ENCODE measurements around the gene MAML3. TPM values are rescaled to one million over a fixed set of nuclear protein-coding genes. Genes with fewer than 3 reads are reported as not detected.

Gene MAML3
- total and polyA plus RNA-seq, 2 experiments from 2014 or later, result 4.1 to 11.2 TPM

GRCh38 chr4:139807483-139807882 is 346.5 kb downstream of the MAML3 start:
- WGBS (ENCODE audit: low lambda C conversion rate, missing lambda C conversion rate), result 89% methylated on average over 4 of the region's 4 CpGs
- H3K27ac ChIP-seq, result no peak overlapping the region
- H3K4me1 ChIP-seq (ENCODE audit: insufficient read depth), result peaks cover 19% of the 10 kb centered on the region
- no peak overlapping the region for H2AFZ ChIP-seq
- DNase-seq (ENCODE audit: low spot score), result no peak
- peaks cover 6% of the 10 kb centered on the region for H3K9me3 ChIP-seq (ENCODE audit: low read depth)
- no peaks in the 10 kb centered on the region for H3K36me3 ChIP-seq (replicated peaks; ENCODE audit: insufficient read depth, low read depth)
- H4K20me1 ChIP-seq (ENCODE audit: insufficient read depth, poor library complexity, severe bottlenecking), result no peaks in the 10 kb centered on the region
- H3K27me3 ChIP-seq, result no peaks in the 10 kb centered on the region
- H3K4me3 ChIP-seq, result no peak overlapping the region
- H3K9me2 ChIP-seq (replicated peaks; ENCODE audit: insufficient read depth), result no peaks in the 10 kb centered on the region
- H3K79me2 ChIP-seq, result peaks cover 7% of the 10 kb centered on the region
- no peak overlapping the region for H3K4me2 ChIP-seq
- no peak for TF ChIP-seq CTCF (IDR thresholded peaks at IDR 0.05; ENCODE audit: poor library complexity)
- TF ChIP-seq EZH2phosphoT487 (IDR thresholded peaks at IDR 0.05; ENCODE audit: low read depth, severe bottlenecking, unreplicated experiment), result no peak
- TF ChIP-seq EZH2 (IDR thresholded peaks at IDR 0.05; ENCODE audit: borderline replicate concordance), result no peak

GRCh38 chr4:139806929-139807328 is 347.1 kb downstream of the MAML3 start:
- H3K79me2 ChIP-seq, result peaks cover 7% of the 10 kb centered on the region
- WGBS (ENCODE audit: low lambda C conversion rate, missing lambda C conversion rate), result 94% methylated on average over 4 of the region's 4 CpGs
- TF ChIP-seq EZH2 (IDR thresholded peaks at IDR 0.05; ENCODE audit: borderline replicate concordance), result no peak
- TF ChIP-seq EZH2phosphoT487 (IDR thresholded peaks at IDR 0.05; ENCODE audit: low read depth, severe bottlenecking, unreplicated experiment), result no peak
- TF ChIP-seq CTCF (IDR thresholded peaks at IDR 0.05; ENCODE audit: poor library complexity), result no peak
- H3K4me3 ChIP-seq, result no peak overlapping the region
- H3K9me3 ChIP-seq (ENCODE audit: low read depth), result peaks cover 6% of the 10 kb centered on the region
- no peaks in the 10 kb centered on the region for H4K20me1 ChIP-seq (ENCODE audit: insufficient read depth, poor library complexity, severe bottlenecking)
- no peak for DNase-seq (ENCODE audit: low spot score)
- H3K4me2 ChIP-seq, result no peak overlapping the region
- no peak overlapping the region for H3K27ac ChIP-seq
- no peak overlapping the region for H2AFZ ChIP-seq
- no peaks in the 10 kb centered on the region for H3K36me3 ChIP-seq (replicated peaks; ENCODE audit: insufficient read depth, low read depth)
- peaks cover 19% of the 10 kb centered on the region for H3K4me1 ChIP-seq (ENCODE audit: insufficient read depth)
- H3K27me3 ChIP-seq, result no peaks in the 10 kb centered on the region
- H3K9me2 ChIP-seq (replicated peaks; ENCODE audit: insufficient read depth), result no peaks in the 10 kb centered on the region

- Histone ChIP-seq H3K27me3 (no peaks in the 10 kb centered on the region), H3K9me2 (replicated peaks; ENCODE audit: insufficient read depth) (no peaks in the 10 kb centered on the region), H4K20me1 (ENCODE audit: insufficient read depth, poor library complexity, severe bottlenecking) (no peaks in the 10 kb centered on the region), H3K4me1 (ENCODE audit: insufficient read depth) (peaks cover 18% of the 10 kb centered on the region), H3K79me2 (peaks cover 4% of the 10 kb centered on the region), H3K27ac (no peak overlapping the region), H3K4me3 (no peak overlapping the region), H3K9me3 (ENCODE audit: low read depth) (no peaks in the 10 kb centered on the region), H3K36me3 (replicated peaks; ENCODE audit: insufficient read depth, low read depth) (no peaks in the 10 kb centered on the region), H3K4me2 (no peak overlapping the region), H2AFZ (no peak overlapping the region)
- WGBS (ENCODE audit: low lambda C conversion rate, missing lambda C conversion rate), result 83% methylated on average over 2 of the region's 2 CpGs
- no peak for TF ChIP-seq EZH2 (IDR thresholded peaks at IDR 0.05; ENCODE audit: borderline replicate concordance)
- TF ChIP-seq EZH2phosphoT487 (IDR thresholded peaks at IDR 0.05; ENCODE audit: low read depth, severe bottlenecking, unreplicated experiment), result no peak
- TF ChIP-seq CTCF (IDR thresholded peaks at IDR 0.05; ENCODE audit: poor library complexity), result no peak
- no peak for DNase-seq (ENCODE audit: low spot score)
These were observed 351.1 kb downstream of the MAML3 start for GRCh38 chr4:139802931-139803330.

GRCh38 chr4:139802488-139802887 is 351.5 kb downstream of the MAML3 start:
- Histone ChIP-seq H3K27ac (no peak overlapping the region), H3K9me3 (ENCODE audit: low read depth) (no peaks in the 10 kb centered on the region), H3K9me2 (replicated peaks; ENCODE audit: insufficient read depth) (no peaks in the 10 kb centered on the region), H3K36me3 (replicated peaks; ENCODE audit: insufficient read depth, low read depth) (no peaks in the 10 kb centered on the region), H2AFZ (no peak overlapping the region), H3K4me2 (no peak overlapping the region), H3K4me3 (no peak overlapping the region), H3K79me2 (peaks cover 4% of the 10 kb centered on the region), H3K27me3 (no peaks in the 10 kb centered on the region), H4K20me1 (ENCODE audit: insufficient read depth, poor library complexity, severe bottlenecking) (no peaks in the 10 kb centered on the region), H3K4me1 (ENCODE audit: insufficient read depth) (peaks cover 18% of the 10 kb centered on the region)
- TF ChIP-seq EZH2phosphoT487 (IDR thresholded peaks at IDR 0.05; ENCODE audit: low read depth, severe bottlenecking, unreplicated experiment) (no peak), CTCF (IDR thresholded peaks at IDR 0.05; ENCODE audit: poor library complexity) (no peak), EZH2 (IDR thresholded peaks at IDR 0.05; ENCODE audit: borderline replicate concordance) (no peak)
- no peak for DNase-seq (ENCODE audit: low spot score)
- 100% methylated on average over 1 of the region's 1 CpG for WGBS (ENCODE audit: low lambda C conversion rate, missing lambda C conversion rate)

All from hepatocyte (in vitro differentiated cells).